HG03045 (cell line): ENCODE measurements around the gene ZNF135.

Source experiments
- ATAC-seq: cut with Tn5 transposase; IDR thresholded peaks from one replicate; pipeline ENCODE4 v1.9.1; 2021; ENCODE audit warnings: mild to moderate bottlenecking, moderate library complexity; ENCODE audit not compliant: unreplicated experiment

ZNF135 gene

GRCh38 chr19:58045411-58046050 lies 13.6 kb upstream of the ZNF135 start:
- ATAC-seq = no peak

- ATAC-seq = no peak
Observed at GRCh38 chr19:58046856-58047255, 12.2 kb upstream of the ZNF135 start.

- ATAC-seq = no peak
Observed at GRCh38 chr19:58047672-58048071, 11.4 kb upstream of the ZNF135 start.

- no peak for ATAC-seq
Observed at GRCh38 chr19:58052256-58052655, 6.8 kb upstream of the ZNF135 start.

- no peak for ATAC-seq
Observed at GRCh38 chr19:58053480-58054156, 5.5 kb upstream of the ZNF135 start.

GRCh38 chr19:58054901-58055874 lies 3.9 kb upstream of the ZNF135 start:
- ATAC-seq = no peak

GRCh38 chr19:58056261-58056660 lies 2.8 kb upstream of the ZNF135 start:
- no peak for ATAC-seq

GRCh38 chr19:58056861-58057260 lies 2.2 kb upstream of the ZNF135 start:
- no peak for ATAC-seq

GRCh38 chr19:58058467-58058866 lies 615 bp upstream of the ZNF135 start:
- no peak for ATAC-seq

GRCh38 chr19:58059671-58060078 lies 593 bp downstream of the ZNF135 start:
- no peak for ATAC-seq

GRCh38 chr19:58060231-58060630 lies 1.1 kb downstream of the ZNF135 start:
- no peak for ATAC-seq

GRCh38 chr19:58063712-58064111 lies 4.6 kb downstream of the ZNF135 start:
- no peak for ATAC-seq

- ATAC-seq = no peak
Observed at GRCh38 chr19:58067240-58067912, 8.3 kb downstream of the ZNF135 start.

GRCh38 chr19:58079792-58080191 lies 20.7 kb downstream of the ZNF135 start:
- no peak for ATAC-seq

- no peak for ATAC-seq
Observed at GRCh38 chr19:58083021-58083420, 23.9 kb downstream of the ZNF135 start.

GRCh38 chr19:58084596-58085347 lies 25.7 kb downstream of the ZNF135 start:
- ATAC-seq = no peak

GRCh38 chr19:58085348-58085875 lies 26.3 kb downstream of the ZNF135 start:
- ATAC-seq = no peak

- no peak for ATAC-seq
Observed at GRCh38 chr19:58086825-58087710, 28.0 kb downstream of the ZNF135 start.

GRCh38 chr19:58088521-58089052 lies 29.5 kb downstream of the ZNF135 start:
- no peak for ATAC-seq
